WI38 (cell line): ENCODE results near the gene MARCKS.

ENCODE experiments used
- H3K4me3 ChIP-seq: 2 replicates; pipeline ENCODE4 v1.5.1; 2011; ENCODE audit warnings: low read depth, mild to moderate bottlenecking, control low read depth, low read length
- CTCF ChIP-seq: IDR thresholded peaks from 2 replicates; pipeline ENCODE4 v1.5.1; 2012; ENCODE audit warnings: low read depth, mild to moderate bottlenecking, control low read depth, low read length

MARCKS gene

GRCh38 chr6:113858480-113859348, 1.6 kb downstream of the MARCKS start:
- peak; percentile 76 for TF ChIP-seq CTCF
- peak overlapping the region; percentile 89 for H3K4me3 ChIP-seq

DNA sequence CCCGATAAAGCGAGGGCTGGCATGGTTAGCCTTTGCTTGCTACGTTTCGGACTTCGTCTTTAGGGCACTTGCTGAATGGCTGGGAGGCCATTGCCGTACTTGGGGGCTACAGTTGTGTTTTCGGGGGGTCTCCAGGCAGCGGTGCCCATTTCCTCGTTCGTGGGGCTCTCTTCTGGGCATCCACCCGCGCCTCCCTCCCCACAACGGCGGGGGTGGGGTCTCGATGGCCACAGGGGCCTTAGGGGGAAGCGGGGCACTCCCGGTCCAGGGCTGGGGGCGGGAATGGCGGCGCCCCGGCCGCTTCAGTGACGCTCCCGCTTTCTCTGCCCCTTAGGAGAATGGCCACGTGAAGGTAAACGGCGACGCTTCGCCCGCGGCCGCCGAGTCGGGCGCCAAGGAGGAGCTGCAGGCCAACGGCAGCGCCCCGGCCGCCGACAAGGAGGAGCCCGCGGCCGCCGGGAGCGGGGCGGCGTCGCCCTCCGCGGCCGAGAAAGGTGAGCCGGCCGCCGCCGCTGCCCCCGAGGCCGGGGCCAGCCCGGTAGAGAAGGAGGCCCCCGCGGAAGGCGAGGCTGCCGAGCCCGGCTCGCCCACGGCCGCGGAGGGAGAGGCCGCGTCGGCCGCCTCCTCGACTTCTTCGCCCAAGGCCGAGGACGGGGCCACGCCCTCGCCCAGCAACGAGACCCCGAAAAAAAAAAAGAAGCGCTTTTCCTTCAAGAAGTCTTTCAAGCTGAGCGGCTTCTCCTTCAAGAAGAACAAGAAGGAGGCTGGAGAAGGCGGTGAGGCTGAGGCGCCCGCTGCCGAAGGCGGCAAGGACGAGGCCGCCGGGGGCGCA, 2.4 kb downstream of the MARCKS start:
- H3K4me3 ChIP-seq, result peak overlapping the region; percentile 89

DNA sequence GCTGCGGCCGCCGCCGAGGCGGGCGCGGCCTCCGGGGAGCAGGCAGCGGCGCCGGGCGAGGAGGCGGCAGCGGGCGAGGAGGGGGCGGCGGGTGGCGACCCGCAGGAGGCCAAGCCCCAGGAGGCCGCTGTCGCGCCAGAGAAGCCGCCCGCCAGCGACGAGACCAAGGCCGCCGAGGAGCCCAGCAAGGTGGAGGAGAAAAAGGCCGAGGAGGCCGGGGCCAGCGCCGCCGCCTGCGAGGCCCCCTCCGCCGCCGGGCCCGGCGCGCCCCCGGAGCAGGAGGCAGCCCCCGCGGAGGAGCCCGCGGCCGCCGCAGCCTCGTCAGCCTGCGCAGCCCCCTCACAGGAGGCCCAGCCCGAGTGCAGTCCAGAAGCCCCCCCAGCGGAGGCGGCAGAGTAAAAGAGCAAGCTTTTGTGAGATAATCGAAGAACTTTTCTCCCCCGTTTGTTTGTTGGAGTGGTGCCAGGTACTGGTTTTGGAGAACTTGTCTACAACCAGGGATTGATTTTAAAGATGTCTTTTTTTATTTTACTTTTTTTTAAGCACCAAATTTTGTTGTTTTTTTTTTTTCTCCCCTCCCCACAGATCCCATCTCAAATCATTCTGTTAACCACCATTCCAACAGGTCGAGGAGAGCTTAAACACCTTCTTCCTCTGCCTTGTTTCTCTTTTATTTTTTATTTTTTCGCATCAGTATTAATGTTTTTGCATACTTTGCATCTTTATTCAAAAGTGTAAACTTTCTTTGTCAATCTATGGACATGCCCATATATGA, 3.2 kb downstream of the MARCKS start:
- no peak for TF ChIP-seq CTCF
- peak overlapping the region; percentile 89 for H3K4me3 ChIP-seq

More for the DNA sequence above, 2.4 kb downstream of the MARCKS start:
- no peak for TF ChIP-seq CTCF

DNA sequence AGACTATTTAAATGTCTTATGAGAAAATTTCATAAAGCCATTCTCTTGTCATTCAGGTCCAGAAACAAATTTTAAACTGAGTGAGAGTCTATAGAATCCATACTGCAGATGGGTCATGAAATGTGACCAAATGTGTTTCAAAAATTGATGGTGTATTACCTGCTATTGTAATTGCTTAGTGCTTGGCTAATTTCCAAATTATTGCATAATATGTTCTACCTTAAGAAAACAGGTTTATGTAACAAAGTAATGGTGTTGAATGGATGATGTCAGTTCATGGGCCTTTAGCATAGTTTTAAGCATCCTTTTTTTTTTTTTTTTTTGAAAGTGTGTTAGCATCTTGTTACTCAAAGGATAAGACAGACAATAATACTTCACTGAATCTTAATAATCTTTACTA, 5.0 kb downstream of the MARCKS start:
- no peak overlapping the region for H3K4me3 ChIP-seq
- no peak for TF ChIP-seq CTCF

DNA sequence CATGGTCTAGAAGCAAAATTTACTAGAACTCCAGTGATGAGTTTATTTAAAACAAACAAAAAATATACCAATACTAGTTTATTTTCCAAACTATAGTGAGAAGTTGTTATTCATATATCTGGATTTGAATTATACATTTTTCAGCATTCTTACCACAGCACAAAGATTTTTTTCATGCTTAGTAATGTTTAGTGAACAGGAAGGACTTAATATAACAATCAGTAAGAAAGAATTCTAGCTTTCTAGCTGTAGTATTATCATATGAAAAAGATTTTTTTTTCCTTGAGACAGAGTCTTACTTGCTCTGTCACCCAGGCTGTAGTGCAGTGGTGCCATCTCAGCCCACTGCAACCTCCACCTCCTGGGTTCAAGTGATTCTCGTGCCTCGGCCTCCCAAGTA, 13.8 kb downstream of the MARCKS start:
- no peak for TF ChIP-seq CTCF
- no peak overlapping the region for H3K4me3 ChIP-seq

DNA sequence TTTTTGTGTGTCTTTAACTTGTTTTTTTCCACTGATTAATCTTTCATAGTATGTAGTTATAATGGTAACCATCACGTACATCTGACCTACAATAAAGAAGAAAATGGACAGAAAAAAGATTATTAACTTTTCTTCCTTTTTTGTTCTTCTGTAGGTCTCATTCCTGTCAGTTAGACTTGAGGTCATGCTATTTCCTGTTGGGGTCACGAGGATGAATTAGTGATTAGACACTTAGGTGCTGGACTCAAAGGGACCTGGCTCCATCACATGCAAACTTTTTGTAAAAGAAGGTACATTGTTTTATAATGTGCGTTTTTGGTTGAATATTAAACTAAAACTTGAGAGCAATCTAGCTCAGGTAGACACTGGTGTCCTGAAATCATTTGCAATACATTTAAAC, 14.8 kb downstream of the MARCKS start:
- no peak for TF ChIP-seq CTCF
- H3K4me3 ChIP-seq, result no peak overlapping the region
